Fibroblast of the aortic adventitia (primary cell): ENCODE data around the gene LRP10. TPM values are rescaled to one million over a fixed set of nuclear protein-coding genes. Genes with fewer than 3 reads are reported as not detected.

Experiments
- DNase-seq: peaks from one replicate; pipeline ENCODE4 v3.0.0-alpha.2; 2010; ENCODE audit warnings: low read depth
- H3K4me3 ChIP-seq: 2 replicates; pipeline ENCODE4 v1.5.1; 2011; ENCODE audit warnings: low read depth, mild to moderate bottlenecking, control low read depth, low read length, moderate library complexity
- CTCF ChIP-seq: IDR thresholded peaks from 2 replicates; pipeline ENCODE4 v1.5.1; 2011; ENCODE audit warnings: mild to moderate bottlenecking, low read length, control low read depth, inconsistent platforms; ENCODE audit not compliant: insufficient read depth
- total RNA-seq: library from RNA; depleted of rRNA; stranded (reverse); fragments of >200 nt; gene quantifications from 2 replicates; pipeline ENCODE4 v1.2.3, GENCODE V29; 2012; ENCODE audit warnings: low replicate concordance

The LRP10 gene
- total RNA-seq, 1 donor = 104 TPM

GRCh38 chr14:22861651-22862050 lies 9.9 kb upstream of the LRP10 start:
- no peak for TF ChIP-seq CTCF
- DNase-seq = no peak
- H3K4me3 ChIP-seq = no peak overlapping the region

- no peak overlapping the region for H3K4me3 ChIP-seq
- no peak for TF ChIP-seq CTCF
- no peak for DNase-seq
Measured at GRCh38 chr14:22864979-22865378, 6.6 kb upstream of the LRP10 start.

- no peak for DNase-seq
- peak; percentile 25 for TF ChIP-seq CTCF
- no peak overlapping the region for H3K4me3 ChIP-seq
Measured at GRCh38 chr14:22865424-22866405, 5.8 kb upstream of the LRP10 start.

- TF ChIP-seq CTCF = no peak
- H3K4me3 ChIP-seq = no peak overlapping the region
- DNase-seq = no peak
Measured at GRCh38 chr14:22866874-22867273, 4.7 kb upstream of the LRP10 start.

- peak overlapping the region; percentile 86 for H3K4me3 ChIP-seq
- no peak for DNase-seq
- TF ChIP-seq CTCF = no peak
Measured at GRCh38 chr14:22870811-22871223, 723 bp upstream of the LRP10 start.

GRCh38 chr14:22872033-22872832 lies 693 bp downstream of the LRP10 start:
- H3K4me3 ChIP-seq = peak overlapping the region; percentile 86
- TF ChIP-seq CTCF = peak; percentile 97
- peak; percentile 85 for DNase-seq
